A549 (cell line): ENCODE results near the gene RUNX2. TPM values are rescaled to one million over a fixed set of nuclear protein-coding genes. Genes with fewer than 3 reads are reported as not detected.

Experiments
- ATAC-seq, 2 experiments: fragments of 200-7000 bp in 1 of 2; fragments of >200 bp in 1 of 2; cut with Nextera tagmentation in 1 of 2; cut with Tn5 transposase in 1 of 2; 3 replicates each; pipeline versions ENCODE4 v1.8.0 to v1.9.1; 2018 to 2020; ENCODE audit warnings: mild to moderate bottlenecking in 1 of 2, moderate library complexity in 1 of 2
- CTCF ChIA-PET: fragments of 300-600 bp; sonication (Branson Sonifier 250); formaldehyde crosslinking; extraction: SDS; loops from one replicate; lab custom pipeline; 2021; ENCODE audit warnings: antibody characterized with exemption, inconsistent platforms; lab: Yijun Ruan, JAX
- POLR2A ChIA-PET: fragments of 350-600 bp; formaldehyde crosslinking; extraction: SDS; loops from one replicate; lab custom pipeline; 2021; ENCODE audit warnings: antibody characterized with exemption, inconsistent platforms; lab: Yijun Ruan, JAX
- DNase-seq, 2 experiments: peaks; one replicate each; pipeline versions ENCODE4 v3.0.0 to v3.0.0-alpha.2; 2011 to 2016; ENCODE audit warnings: low read depth in 1 of 2, low spot score in 1 of 2
- FAIRE-seq: peaks from 2 replicates; lab custom pipeline; 2011; peaks lifted over from hg19 to GRCh38; lab: Jason Lieb, UNC
- H3K27ac ChIP-seq, 2 experiments: fragments of >200 bp; sonication (Bioruptor Twin); formaldehyde crosslinking; 3 replicates each; pipeline ENCODE4 v1.5.1; 2016 to 2017
- H3K4me1 ChIP-seq: fragments of >200 bp; sonication (Bioruptor Twin); formaldehyde crosslinking; 3 replicates; pipeline ENCODE4 v1.6.1; 2016
- H3K4me2 ChIP-seq: fragments of >200 bp; sonication (Bioruptor Twin); formaldehyde crosslinking; 3 replicates; pipeline ENCODE4 v1.6.1; 2016
- H3K4me3 ChIP-seq: fragments of >200 bp; sonication (Bioruptor Twin); formaldehyde crosslinking; 3 replicates; pipeline ENCODE4 v1.5.1; 2016
- H3K9me3 ChIP-seq: fragments of >200 bp; sonication (Bioruptor Twin); formaldehyde crosslinking; 3 replicates; pipeline ENCODE4 v1.6.1; 2016
- HDAC2 ChIP-seq: fragments of 200-600 bp; sonication (generic); IDR thresholded peaks from 2 replicates; pipeline ENCODE4 v1.6.1; 2016
- HOXB5 ChIP-seq: fragments of 250-450 bp; sonication (Bioruptor Pico); IDR thresholded peaks from 2 replicates; pipeline ENCODE4 v1.5.0; 2020; ENCODE audit warnings: mild to moderate bottlenecking, moderate library complexity
- KDM5A ChIP-seq: fragments of 200-600 bp; sonication (generic); IDR thresholded peaks from 2 replicates; pipeline ENCODE4 v1.6.1; 2016; ENCODE audit warnings: antibody characterized with exemption, mild to moderate bottlenecking
- MAZ ChIP-seq: fragments of 150-350 bp; IDR thresholded peaks from 2 replicates; pipeline ENCODE4 v1.6.1; 2014; ENCODE audit warnings: antibody characterized with exemption, low read depth, low read length, borderline replicate concordance
- MYC ChIP-seq: IDR thresholded peaks from 2 replicates; pipeline ENCODE4 v1.6.1; 2012; ENCODE audit warnings: mild to moderate bottlenecking, inconsistent platforms, low read length, improper control_type of control experiment, borderline replicate concordance
- NPAS2 ChIP-seq: fragments of 250-450 bp; sonication (Bioruptor Pico); IDR thresholded peaks from 2 replicates; pipeline ENCODE4 v1.8.0; 2022; ENCODE audit warnings: mild to moderate bottlenecking, moderate library complexity, borderline replicate concordance
- RAD21 ChIP-seq, 2 experiments: fragments of >200 bp in 1 of 2; sonication (Bioruptor Twin) in 1 of 2; formaldehyde crosslinking in 1 of 2; IDR thresholded peaks in 1 of 2; conservative IDR thresholded peaks in 1 of 2; 2 replicates in 1 of 2; 3 replicates in 1 of 2; pipeline ENCODE4 v1.6.1; 2012 to 2018; ENCODE audit warnings: inconsistent platforms in 1 of 2
- RARB ChIP-seq: fragments of 250-450 bp; sonication (Bioruptor Pico); IDR thresholded peaks from 2 replicates; pipeline ENCODE4 v1.8.0; 2021; ENCODE audit warnings: mild to moderate bottlenecking, moderate library complexity
- RFX5 ChIP-seq: fragments of 450-650 bp; IDR thresholded peaks from 2 replicates; pipeline ENCODE4 v1.7.1; 2014; ENCODE audit warnings: antibody characterized with exemption, mild to moderate bottlenecking, moderate library complexity
- RNF2 ChIP-seq: fragments of 200-600 bp; sonication (generic); IDR thresholded peaks from 2 replicates; pipeline ENCODE4 v1.6.1; 2016; ENCODE audit warnings: low read depth, mild to moderate bottlenecking, antibody characterized with exemption, moderate library complexity, borderline replicate concordance
- TP53 ChIP-seq: fragments of 250-450 bp; sonication (Bioruptor Pico); IDR thresholded peaks from 2 replicates; pipeline ENCODE4 v1.5.0; 2021; ENCODE audit warnings: mild to moderate bottlenecking, moderate library complexity
- ZFP36 ChIP-seq: fragments of 450-650 bp; IDR thresholded peaks from 2 replicates; pipeline ENCODE4 v1.6.1; 2014; ENCODE audit warnings: borderline replicate concordance; ENCODE audit not compliant: partially characterized antibody
- ZSCAN20 ChIP-seq: fragments of 250-450 bp; sonication (Bioruptor Pico); IDR thresholded peaks from 2 replicates; pipeline ENCODE4 v1.8.0; 2022; ENCODE audit warnings: mild to moderate bottlenecking, moderate library complexity
- WGBS: methylation state at CpG from one replicate; pipeline ENCODE4 v1.1.6; 2017; ENCODE audit errors: missing lambda C conversion rate; 5-methylcytosine and 5-hydroxymethylcytosine counted together
- polyA plus RNA-seq, 4 experiments: library from polyadenylated mRNA; depleted of rRNA in 3 of 4; stranded (reverse); fragments of >200 nt; fragmentation: RNase III in 1 of 4; extraction: RNeasy Plus Mini Kit Qiagen cat#74134 plus additional on column Dnase treatment in 1 of 4; gene quantifications; 2 replicates in 3 of 4; 3 replicates in 1 of 4; pipeline ENCODE4 v1.2.3, GENCODE V29; 2011 to 2017
- TF ChIP-seq, protein P1 (sequence below): fragments of >200 bp; sonication (Bioruptor Twin); formaldehyde crosslinking; IDR thresholded peaks from 2 replicates; pipeline ENCODE4 v1.6.1; 2016
- TF ChIP-seq, protein P2 (sequence below): IDR thresholded peaks from 2 replicates; pipeline ENCODE4 v1.6.1; 2012; ENCODE audit warnings: low read depth, borderline replicate concordance
- TF ChIP-seq, protein P3 (sequence below): fragments of 250-450 bp; sonication (Bioruptor Pico); IDR thresholded peaks from 2 replicates; pipeline ENCODE4 v1.5.0; 2020; ENCODE audit warnings: low read depth, mild to moderate bottlenecking, moderate library complexity
- TF ChIP-seq, protein P4 (sequence below): fragments of 150-350 bp; IDR thresholded peaks from 2 replicates; pipeline ENCODE4 v1.6.1; 2014; ENCODE audit warnings: low read depth, mild to moderate bottlenecking, low read length
- TF ChIP-seq, protein P5 (sequence below): fragments of >200 bp; sonication (Bioruptor Twin); formaldehyde crosslinking; IDR thresholded peaks from 3 replicates; pipeline ENCODE4 v1.5.1; 2016

RUNX2 gene
- polyA plus RNA-seq, 2 of the 4 experiments (the other 2 are of a cell fraction): 0.13 to 0.83 TPM

DNA sequence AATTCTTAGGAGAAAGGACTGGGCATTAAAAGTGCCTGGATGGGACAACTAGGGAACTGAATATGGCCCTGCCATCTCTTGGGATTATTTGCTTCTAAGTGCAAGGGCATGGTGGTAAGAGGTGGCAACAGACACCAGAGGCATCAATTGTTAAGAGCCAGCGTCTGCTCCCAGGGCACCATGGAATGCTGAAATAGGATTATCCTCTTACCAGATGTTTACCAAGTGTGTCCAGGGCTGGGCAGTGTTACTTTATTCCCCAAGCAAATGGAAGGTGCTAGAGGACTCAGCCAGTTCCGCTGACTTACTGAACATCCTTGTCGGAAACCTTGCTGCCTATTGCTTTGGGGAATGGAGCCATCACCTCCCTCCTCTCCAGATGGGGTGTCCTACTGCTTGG, 323.2 kb downstream of the RUNX2 start:
- ATAC-seq (no peak), FAIRE-seq (no peak), DNase-seq (no peak)
- H3K9me3 ChIP-seq: no peaks in the 10 kb centered on the region
- H3K27ac ChIP-seq: peak overlapping the region; percentile 63 to 86
- 83% methylated on average over 3 of the region's 3 CpGs for WGBS
- CTCF ChIA-PET: interaction anchor here (1.2 to 1.4 kb wide), 2 partner anchors 10 to 11 kb away, joined by 3 read pairs; no protein-coding TSS in a partner anchor
- H3K4me2 ChIP-seq: peak overlapping the region; percentile 50
- H3K4me3 ChIP-seq: no peak overlapping the region
- peaks cover 41% of the 10 kb centered on the region for H3K4me1 ChIP-seq
- TF ChIP-seq, protein P1, sequence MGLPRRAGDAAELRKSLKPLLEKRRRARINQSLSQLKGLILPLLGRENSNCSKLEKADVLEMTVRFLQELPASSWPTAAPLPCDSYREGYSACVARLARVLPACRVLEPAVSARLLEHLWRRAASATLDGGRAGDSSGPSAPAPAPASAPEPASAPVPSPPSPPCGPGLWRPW: no peak
- POLR2A ChIA-PET: no interaction called here

DNA sequence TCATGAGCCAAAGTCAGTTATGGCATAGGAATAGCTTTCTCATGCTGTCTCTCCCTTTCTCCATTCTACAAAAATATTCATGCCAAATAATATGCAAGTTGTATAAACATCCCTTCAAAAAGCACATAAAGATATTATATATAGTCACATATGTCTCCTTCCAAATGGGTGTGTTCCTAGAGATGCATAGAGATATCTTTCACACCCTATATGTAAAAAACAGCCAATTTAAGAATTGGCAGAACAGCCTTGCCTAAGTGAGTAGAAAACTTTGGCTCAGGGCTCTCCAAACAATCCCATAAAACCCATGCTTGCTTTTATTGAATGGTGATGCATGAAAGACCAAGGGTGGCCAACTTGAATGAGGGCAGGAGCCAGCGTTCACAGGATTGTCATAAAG, 324.3 kb downstream of the RUNX2 start:
- WGBS: 76% methylated on average over 1 of the region's 1 CpG

DNA sequence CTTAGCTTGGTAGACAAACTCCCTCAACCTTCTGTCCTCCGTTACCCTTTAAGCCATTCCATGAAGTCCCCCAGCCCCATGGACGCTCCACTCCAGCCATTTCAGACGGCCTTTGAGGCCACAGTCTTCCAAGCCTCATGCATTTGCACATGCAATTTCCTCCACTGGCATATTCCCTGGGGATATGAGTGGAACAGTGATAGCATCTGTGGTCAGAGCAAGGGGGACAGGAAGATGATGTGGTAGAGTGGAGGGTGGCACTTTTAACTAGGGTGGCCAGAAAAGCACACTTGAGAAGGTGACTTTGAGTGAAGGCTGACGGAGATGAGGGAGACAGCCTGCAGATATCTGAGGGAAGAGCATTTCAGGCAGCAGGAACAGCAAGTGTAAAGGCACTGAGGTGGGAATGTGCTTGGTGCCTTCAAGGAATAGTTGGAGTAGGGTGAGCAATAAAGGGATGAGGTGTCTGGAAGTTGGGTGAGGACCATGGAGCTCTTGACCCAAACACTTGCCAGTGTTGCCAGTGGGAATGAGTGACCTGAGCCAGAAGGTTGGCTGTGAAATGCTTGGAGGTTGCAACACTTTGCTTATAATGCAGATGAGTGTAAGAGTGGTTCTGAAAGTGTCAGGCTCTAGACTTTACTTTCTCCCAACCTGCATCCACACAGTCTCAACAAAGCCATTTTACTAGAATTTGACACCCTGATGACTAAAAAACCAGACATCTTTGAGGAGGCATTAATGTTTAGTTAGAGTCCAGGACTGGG, 325.2 kb downstream of the RUNX2 start:
- FAIRE-seq: no peak
- ChIA-PET CTCF (no interaction called here), POLR2A (no interaction called here)
- H3K4me2 ChIP-seq: no peak overlapping the region
- DNase-seq: no peak
- H3K27ac ChIP-seq: peak overlapping the region; percentile 28 to 86; a peak in 4 of 6 replicates
- peaks cover 47% of the 10 kb centered on the region for H3K4me1 ChIP-seq
- TF ChIP-seq HOXB5 (no peak), MYC (no peak), RFX5 (no peak)
- H3K9me3 ChIP-seq: 0 out of 3 replicates have a peak, but pooled peaks cover 7% of the 10 kb centered on the region
- WGBS: 72% methylated on average over 4 of the region's 4 CpGs
- no peak overlapping the region for H3K4me3 ChIP-seq
- ATAC-seq: no peak

More for the DNA sequence above, 324.3 kb downstream of the RUNX2 start:
- peak overlapping the region; percentile 63 to 86; a peak in 3 of 6 replicates for H3K27ac ChIP-seq
- 0 out of 3 replicates have a peak, but pooled peaks cover 7% of the 10 kb centered on the region for H3K9me3 ChIP-seq
- ChIA-PET CTCF (interaction anchor here (1.4 kb wide), 1 partner anchor 11 kb away, joined by 3 read pairs; no protein-coding TSS in a partner anchor), POLR2A (no interaction called here)
- H3K4me3 ChIP-seq: no peak overlapping the region
- FAIRE-seq (no peak), ATAC-seq (no peak), DNase-seq (no peak)
- TF ChIP-seq MAZ (no peak), HDAC2 (no peak), NPAS2 (CRISPR knock-in tag) (no peak), RAD21 (conservative IDR thresholded peaks at IDR 0.05 in 1 of 2, IDR thresholded peaks at IDR 0.05 in 1 of 2) (no peak), KDM5A (no peak), ZSCAN20 (no peak), RNF2 (no peak), ZFP36 (no peak), TP53 (CRISPR knock-in tag) (no peak), RFX5 (no peak), RARB (no peak)
- TF ChIP-seq, protein P2, sequence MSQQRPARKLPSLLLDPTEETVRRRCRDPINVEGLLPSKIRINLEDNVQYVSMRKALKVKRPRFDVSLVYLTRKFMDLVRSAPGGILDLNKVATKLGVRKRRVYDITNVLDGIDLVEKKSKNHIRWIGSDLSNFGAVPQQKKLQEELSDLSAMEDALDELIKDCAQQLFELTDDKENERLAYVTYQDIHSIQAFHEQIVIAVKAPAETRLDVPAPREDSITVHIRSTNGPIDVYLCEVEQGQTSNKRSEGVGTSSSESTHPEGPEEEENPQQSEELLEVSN: no peak
- TF ChIP-seq, protein P3, sequence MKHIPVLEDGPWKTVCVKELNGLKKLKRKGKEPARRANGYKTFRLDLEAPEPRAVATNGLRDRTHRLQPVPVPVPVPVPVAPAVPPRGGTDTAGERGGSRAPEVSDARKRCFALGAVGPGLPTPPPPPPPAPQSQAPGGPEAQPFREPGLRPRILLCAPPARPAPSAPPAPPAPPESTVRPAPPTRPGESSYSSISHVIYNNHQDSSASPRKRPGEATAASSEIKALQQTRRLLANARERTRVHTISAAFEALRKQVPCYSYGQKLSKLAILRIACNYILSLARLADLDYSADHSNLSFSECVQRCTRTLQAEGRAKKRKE (CRISPR knock-in tag): no peak
- TF ChIP-seq, protein P4, sequence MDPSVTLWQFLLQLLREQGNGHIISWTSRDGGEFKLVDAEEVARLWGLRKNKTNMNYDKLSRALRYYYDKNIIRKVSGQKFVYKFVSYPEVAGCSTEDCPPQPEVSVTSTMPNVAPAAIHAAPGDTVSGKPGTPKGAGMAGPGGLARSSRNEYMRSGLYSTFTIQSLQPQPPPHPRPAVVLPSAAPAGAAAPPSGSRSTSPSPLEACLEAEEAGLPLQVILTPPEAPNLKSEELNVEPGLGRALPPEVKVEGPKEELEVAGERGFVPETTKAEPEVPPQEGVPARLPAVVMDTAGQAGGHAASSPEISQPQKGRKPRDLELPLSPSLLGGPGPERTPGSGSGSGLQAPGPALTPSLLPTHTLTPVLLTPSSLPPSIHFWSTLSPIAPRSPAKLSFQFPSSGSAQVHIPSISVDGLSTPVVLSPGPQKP: no peak
- TF ChIP-seq, protein P5, sequence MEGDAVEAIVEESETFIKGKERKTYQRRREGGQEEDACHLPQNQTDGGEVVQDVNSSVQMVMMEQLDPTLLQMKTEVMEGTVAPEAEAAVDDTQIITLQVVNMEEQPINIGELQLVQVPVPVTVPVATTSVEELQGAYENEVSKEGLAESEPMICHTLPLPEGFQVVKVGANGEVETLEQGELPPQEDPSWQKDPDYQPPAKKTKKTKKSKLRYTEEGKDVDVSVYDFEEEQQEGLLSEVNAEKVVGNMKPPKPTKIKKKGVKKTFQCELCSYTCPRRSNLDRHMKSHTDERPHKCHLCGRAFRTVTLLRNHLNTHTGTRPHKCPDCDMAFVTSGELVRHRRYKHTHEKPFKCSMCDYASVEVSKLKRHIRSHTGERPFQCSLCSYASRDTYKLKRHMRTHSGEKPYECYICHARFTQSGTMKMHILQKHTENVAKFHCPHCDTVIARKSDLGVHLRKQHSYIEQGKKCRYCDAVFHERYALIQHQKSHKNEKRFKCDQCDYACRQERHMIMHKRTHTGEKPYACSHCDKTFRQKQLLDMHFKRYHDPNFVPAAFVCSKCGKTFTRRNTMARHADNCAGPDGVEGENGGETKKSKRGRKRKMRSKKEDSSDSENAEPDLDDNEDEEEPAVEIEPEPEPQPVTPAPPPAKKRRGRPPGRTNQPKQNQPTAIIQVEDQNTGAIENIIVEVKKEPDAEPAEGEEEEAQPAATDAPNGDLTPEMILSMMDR: no peak
- no peak overlapping the region for H3K4me2 ChIP-seq
- H3K4me1 ChIP-seq: peaks cover 47% of the 10 kb centered on the region
